ENCODE measurements around the gene PASK. TPM values are rescaled to one million over a fixed set of nuclear protein-coding genes. Genes with fewer than 3 reads are reported as not detected.
A peak's percentile ranks its signal among the peaks of the same experiment; 100 is the strongest.

Gene PASK
- total RNA-seq, 2 experiments from 2014 or later: 71.3 to 74.8 TPM

GRCh38 chr2:241066171-241066892 lies 82.9 kb downstream of the PASK start:
- H3K27ac Mint-ChIP-seq: no peak overlapping the region
- no peaks in the 10 kb centered on the region for H3K27me3 Mint-ChIP-seq
- no peaks in the 10 kb centered on the region for H3K36me3 Mint-ChIP-seq (ENCODE audit: low read depth)
- intact Hi-C loops (cut with micrococcal nuclease): no loop called here
- ATAC-seq (no peak), DNase-seq (no peak)
- POLR2A ChIA-PET: no interaction called here
- H3K4me3 Mint-ChIP-seq: no peak overlapping the region
- peaks cover 4% of the 10 kb centered on the region for H3K4me1 Mint-ChIP-seq (ENCODE audit: low read depth)
- H3K9me3 Mint-ChIP-seq: no peaks in the 10 kb centered on the region
- CTCF ChIA-PET: no interaction called here
- TF ChIP-seq, protein P1, sequence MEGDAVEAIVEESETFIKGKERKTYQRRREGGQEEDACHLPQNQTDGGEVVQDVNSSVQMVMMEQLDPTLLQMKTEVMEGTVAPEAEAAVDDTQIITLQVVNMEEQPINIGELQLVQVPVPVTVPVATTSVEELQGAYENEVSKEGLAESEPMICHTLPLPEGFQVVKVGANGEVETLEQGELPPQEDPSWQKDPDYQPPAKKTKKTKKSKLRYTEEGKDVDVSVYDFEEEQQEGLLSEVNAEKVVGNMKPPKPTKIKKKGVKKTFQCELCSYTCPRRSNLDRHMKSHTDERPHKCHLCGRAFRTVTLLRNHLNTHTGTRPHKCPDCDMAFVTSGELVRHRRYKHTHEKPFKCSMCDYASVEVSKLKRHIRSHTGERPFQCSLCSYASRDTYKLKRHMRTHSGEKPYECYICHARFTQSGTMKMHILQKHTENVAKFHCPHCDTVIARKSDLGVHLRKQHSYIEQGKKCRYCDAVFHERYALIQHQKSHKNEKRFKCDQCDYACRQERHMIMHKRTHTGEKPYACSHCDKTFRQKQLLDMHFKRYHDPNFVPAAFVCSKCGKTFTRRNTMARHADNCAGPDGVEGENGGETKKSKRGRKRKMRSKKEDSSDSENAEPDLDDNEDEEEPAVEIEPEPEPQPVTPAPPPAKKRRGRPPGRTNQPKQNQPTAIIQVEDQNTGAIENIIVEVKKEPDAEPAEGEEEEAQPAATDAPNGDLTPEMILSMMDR (IDR thresholded peaks at IDR 0.05): no peak

DNA sequence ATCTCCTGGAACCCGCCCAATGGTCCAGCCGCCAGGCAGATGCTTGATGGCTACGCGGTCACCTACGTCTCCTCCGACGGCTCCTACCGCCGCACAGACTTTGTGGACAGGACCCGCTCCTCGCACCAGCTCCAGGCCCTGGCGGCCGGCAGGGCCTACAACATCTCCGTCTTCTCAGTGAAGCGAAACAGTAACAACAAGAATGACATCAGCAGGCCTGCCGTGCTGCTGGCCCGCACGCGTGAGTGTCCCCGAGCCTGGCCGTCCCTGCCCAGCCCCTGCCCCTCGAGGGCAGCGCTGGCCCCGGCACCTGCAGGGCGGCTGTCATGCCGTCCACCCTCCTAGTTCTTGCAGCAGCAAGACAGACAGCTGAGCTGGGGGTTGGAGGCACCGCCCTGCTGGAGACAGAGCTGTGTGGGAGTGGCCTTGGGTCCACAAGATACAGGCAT lies 83.9 kb downstream of the PASK start:
- no peak overlapping the region for H3K4me3 Mint-ChIP-seq
- no peak for ATAC-seq
- TF ChIP-seq, protein P1 (IDR thresholded peaks at IDR 0.05): no peak
- peaks cover 4% of the 10 kb centered on the region for H3K4me1 Mint-ChIP-seq (ENCODE audit: low read depth)
- intact Hi-C loops (cut with micrococcal nuclease): no loop called here
- ChIA-PET POLR2A (no interaction called here), CTCF (interaction anchor here (1.3 kb wide), 1 partner anchor 13 kb away, joined by 8 read pairs; no protein-coding TSS in a partner anchor)
- no peak overlapping the region for H3K27ac Mint-ChIP-seq
- no peaks in the 10 kb centered on the region for H3K36me3 Mint-ChIP-seq (ENCODE audit: low read depth)
- no peak for DNase-seq
- no peaks in the 10 kb centered on the region for H3K27me3 Mint-ChIP-seq
- no peaks in the 10 kb centered on the region for H3K9me3 Mint-ChIP-seq

DNA sequence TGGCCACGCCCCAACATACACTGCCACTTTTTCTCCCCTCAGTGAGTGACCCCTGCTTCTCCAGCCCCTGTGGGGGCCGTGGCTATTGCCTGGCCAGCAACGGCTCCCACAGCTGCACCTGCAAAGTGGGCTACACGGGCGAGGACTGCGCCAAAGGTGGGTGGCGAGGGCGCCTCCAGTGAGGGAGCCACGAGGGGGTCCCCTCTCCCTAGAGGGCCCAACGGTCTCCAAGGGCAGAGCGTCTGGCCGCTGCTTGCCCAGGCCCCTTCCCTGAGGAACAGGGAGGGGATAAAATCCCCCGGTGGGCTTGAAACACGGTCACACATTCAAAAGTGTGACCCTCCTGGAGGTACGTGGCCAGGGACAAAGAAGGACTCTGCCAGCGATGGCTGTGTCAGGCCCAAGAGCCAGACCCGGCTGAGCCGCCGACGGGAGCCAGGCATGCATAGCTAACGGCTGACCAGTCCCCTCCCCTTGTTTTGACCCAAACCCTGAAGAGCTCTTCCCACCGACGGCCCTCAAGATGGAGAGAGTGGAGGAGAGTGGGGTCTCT lies 84.4 kb downstream of the PASK start:
- H3K36me3 Mint-ChIP-seq (ENCODE audit: low read depth): no peaks in the 10 kb centered on the region
- ChIA-PET POLR2A (no interaction called here), CTCF (interaction anchor here (1.3 kb wide), 1 partner anchor 13 kb away, joined by 8 read pairs; no protein-coding TSS in a partner anchor)
- TF ChIP-seq, protein P1 (IDR thresholded peaks at IDR 0.05): no peak
- H3K4me1 Mint-ChIP-seq (ENCODE audit: low read depth): peaks cover 4% of the 10 kb centered on the region
- ATAC-seq (no peak), DNase-seq (no peak)
- H3K27me3 Mint-ChIP-seq: no peaks in the 10 kb centered on the region
- intact Hi-C loops (cut with micrococcal nuclease): no loop called here
- no peaks in the 10 kb centered on the region for H3K9me3 Mint-ChIP-seq
- no peak overlapping the region for H3K4me3 Mint-ChIP-seq
- H3K27ac Mint-ChIP-seq: no peak overlapping the region

DNA sequence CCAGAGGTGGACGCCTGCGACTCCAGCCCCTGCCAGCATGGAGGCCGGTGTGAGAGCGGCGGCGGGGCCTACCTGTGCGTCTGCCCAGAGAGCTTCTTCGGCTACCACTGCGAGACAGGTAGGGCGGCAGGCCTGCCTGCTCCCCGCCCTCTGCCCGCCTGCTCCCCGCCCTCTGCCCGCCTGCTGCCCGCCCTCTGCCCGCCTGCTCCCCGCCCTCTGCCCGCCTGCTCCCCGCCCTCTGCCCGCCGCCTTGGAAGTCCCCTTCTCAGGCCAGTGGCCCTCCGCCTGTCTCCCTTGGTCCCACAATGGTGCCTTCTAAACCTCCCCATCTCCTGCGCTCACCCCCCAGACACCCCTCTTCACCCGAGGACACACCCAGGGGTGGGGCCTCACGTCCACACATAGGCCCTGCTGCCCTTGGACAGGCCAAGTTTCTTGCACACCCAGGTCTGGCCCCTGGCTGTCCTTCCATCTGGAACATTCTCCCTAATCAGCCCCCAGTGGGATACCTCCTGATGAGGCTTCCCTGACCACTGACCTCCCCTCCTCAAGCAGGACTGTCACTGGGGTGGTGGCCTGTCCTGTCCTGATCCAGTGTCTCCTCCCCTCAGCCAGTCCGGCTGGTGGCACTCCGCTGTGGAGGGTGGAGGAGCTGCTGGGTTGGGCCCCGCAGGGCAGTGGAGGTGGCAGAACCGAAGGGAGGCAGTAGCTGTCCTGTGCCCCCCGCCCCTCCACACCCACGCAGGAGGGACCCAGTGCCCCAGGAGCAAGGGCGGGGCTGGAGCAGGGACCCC lies 85.1 kb downstream of the PASK start:
- POLR2A ChIA-PET: no interaction called here
- Mint-ChIP-seq H3K4me1 (ENCODE audit: low read depth) (peaks cover 4% of the 10 kb centered on the region), H3K36me3 (ENCODE audit: low read depth) (no peaks in the 10 kb centered on the region), H3K27ac (no peak overlapping the region), H3K27me3 (no peaks in the 10 kb centered on the region), H3K4me3 (peak overlapping the region; percentile 2), H3K9me3 (no peaks in the 10 kb centered on the region)
- peak; percentile 90 for ATAC-seq
- TF ChIP-seq, protein P1 (IDR thresholded peaks at IDR 0.05): no peak
- intact Hi-C loops (cut with micrococcal nuclease): no loop called here
- peak; percentile 58 for DNase-seq
- CTCF ChIA-PET: interaction anchor here (1.1 to 1.3 kb wide), 4 partner anchors 10 to 212 kb away, joined by 3 to 8 read pairs (median 4); no protein-coding TSS in a partner anchor

Measured in activated CD8-positive, alpha-beta T cell treated with anti-CD3 and anti-CD28 coated beads for 36 hours (primary cell).